UCSD-AML1 (cell line): ENCODE results near the gene PFKP.

Experiments used
- DNase-seq: peaks from one replicate; lab custom pipeline; 2025; ENCODE audit not compliant: unreplicated experiment; lab: John Stamatoyannopoulos, UW

PFKP gene

DNA sequence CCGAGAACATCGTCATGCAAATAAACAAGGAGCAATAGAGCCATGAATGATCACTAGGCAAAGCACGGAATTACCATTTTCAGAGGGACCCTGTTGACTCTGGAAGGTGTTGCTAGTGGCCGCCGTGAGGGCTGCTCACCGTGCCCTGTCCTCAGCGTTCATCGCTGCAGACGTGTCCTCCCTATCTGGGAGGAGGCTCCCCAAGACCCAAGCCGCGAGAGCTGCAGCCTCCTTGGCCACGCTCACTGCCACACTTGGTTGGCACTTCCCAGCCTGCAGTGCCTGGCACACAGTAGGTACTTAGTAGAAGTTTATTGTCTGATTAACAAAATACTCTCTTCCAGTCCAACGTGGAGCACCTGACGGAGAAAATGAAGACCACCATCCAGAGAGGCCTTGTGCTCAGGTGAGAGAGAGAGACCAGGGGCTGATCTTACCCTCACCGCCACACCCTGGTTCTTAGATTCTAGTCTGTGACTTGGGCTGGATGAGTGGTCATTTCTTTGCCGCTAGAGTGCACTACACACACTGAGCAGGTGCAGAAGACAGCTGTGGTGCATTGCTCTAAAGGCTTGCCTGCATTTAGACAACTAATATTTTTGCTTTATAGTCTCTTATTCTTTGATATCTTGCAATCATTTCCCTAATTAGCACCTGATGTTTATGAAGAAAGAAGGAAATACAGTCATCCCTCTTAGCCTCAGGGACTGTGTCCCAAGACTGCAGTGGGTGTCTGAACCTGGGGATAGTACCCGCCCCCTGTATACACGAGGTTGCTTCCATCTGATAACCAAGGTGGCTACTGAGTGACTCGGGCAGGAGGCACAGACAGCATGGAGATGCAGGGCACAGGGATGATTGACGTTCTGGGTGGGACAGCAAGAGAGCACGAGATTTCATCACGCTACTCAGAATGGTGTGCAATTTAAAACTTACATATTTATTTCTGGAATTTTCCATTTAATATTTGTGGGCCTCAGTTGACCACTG, 65.0 kb downstream of the PFKP start:
- DNase-seq: no peak

- no peak for DNase-seq
Observed at GRCh38 chr10:3133948-3134347, 66.6 kb downstream of the PFKP start.

- no peak for DNase-seq
Observed at GRCh38 chr10:3135006-3135405, 67.7 kb downstream of the PFKP start.

DNA sequence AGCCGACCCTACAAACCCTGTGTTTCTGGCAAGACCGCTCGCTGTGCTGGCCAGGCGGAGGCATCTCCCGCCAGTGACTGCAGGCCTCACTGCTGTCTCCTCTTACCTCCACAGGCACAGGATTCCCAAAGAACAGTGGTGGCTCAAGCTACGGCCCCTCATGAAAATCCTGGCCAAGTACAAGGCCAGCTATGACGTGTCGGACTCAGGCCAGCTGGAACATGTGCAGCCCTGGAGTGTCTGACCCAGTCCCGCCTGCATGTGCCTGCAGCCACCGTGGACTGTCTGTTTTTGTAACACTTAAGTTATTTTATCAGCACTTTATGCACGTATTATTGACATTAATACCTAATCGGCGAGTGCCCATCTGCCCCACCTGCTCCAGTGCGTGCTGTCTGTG, 69.0 kb downstream of the PFKP start:
- DNase-seq: no peak

GRCh38 chr10:3136763-3137611, 69.6 kb downstream of the PFKP start:
- DNase-seq: no peak

DNA sequence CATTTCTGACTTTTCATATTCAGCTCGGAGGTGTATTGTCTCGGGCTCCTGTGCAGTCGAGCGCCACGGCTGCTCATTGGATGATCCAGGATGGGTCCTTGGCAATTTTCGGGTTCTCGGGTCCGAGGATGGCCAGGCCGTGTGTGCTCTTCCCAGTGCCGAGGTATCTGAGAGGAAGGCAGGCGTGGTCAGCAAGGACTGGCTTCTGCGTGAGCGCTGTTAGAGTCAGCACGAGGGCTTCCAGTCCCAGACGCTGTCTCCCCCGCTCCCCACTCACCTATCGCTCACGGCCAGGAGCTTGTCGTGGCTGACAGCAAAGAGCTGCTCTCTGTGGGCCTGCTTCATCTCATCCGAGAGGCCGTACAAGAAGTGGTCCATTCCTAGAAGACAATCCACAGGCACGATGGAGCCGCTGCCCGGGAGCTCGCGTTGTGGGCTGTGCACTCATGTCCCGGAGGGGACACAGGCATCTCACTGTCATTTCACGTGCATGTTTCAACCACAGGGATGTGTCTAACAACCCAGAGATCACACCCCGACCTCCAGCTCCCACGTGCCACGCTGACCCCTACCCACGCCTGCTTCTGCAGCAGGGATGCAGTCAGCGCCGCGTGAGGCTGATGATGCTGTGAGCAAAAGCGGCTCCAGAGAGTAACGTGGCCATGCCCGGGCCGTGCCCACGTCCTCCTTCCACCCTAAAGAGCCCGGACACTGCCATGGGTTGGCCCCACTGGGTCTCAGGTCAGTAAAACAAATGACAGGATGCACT, 70.8 kb downstream of the PFKP start:
- DNase-seq: no peak

DNA sequence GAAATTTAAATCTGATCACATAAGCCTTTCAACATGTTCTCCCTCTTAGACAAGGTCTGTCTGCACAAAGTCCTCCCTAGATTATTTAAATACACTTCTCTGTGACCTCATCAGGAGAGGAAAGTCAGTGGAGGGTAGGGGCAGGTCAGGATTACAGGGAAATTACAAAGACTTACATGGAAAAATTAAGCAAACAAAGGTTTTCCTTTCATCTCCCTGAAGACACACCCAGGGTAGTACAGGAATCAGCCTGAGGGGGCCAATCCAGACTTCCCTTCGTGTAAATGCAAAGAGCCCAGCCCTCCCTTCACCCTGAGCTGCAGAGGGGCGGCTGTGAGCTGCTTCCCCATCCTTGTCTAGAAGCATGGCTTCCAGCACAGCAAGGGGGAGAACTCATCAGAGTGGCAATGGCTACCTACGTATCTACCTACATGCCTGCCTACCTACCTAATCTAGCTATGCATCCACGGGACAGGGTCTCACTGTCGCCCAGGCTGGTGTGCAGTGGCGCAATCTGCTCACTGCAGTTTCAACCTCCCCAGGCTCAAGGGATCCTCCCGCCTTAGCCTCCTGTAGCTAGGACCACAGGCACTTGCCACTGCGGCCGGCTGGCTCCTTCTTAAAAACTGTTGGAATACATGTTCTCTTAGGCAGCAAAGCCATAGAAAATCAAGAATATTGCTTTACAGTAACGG, 72.0 kb downstream of the PFKP start:
- no peak for DNase-seq

- DNase-seq: no peak
Observed at GRCh38 chr10:3140280-3140679, 72.9 kb downstream of the PFKP start.

DNA sequence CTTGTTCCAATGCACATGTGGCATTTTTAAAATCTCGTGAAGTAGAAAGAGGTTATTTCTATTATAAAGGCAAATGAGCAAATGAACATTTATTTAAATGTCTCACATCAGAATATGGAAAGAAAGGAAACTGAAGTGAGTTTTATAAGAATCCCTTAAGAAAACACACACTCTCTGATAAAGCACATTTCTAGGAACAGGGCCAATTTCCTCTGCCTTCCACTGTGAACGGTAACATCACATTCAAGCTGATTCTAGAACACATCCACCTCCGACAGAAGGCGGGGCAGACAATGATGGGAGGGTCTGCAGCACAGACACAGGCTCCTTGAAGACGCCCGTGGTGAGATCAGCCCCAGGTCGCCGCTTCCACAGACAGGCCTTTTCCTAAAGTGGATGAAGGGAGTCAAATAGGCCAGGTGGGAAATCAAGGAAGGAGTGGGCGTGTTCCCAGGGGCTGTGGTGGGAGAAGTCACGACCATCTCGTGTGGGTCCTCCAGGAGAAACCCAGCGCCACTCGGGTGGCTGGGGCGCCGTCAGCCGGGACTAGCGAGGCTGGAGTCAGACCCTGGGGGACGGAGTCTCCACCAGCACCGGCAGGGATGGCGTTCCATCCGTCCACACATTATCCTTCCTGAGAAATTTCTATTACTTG, 74.1 kb downstream of the PFKP start:
- no peak for DNase-seq

- no peak for DNase-seq
Observed at GRCh38 chr10:3142146-3142875, 75.0 kb downstream of the PFKP start.

GRCh38 chr10:3143366-3143765, 76.0 kb downstream of the PFKP start:
- no peak for DNase-seq

- no peak for DNase-seq
Observed at GRCh38 chr10:3143791-3144434, 76.6 kb downstream of the PFKP start.

DNA sequence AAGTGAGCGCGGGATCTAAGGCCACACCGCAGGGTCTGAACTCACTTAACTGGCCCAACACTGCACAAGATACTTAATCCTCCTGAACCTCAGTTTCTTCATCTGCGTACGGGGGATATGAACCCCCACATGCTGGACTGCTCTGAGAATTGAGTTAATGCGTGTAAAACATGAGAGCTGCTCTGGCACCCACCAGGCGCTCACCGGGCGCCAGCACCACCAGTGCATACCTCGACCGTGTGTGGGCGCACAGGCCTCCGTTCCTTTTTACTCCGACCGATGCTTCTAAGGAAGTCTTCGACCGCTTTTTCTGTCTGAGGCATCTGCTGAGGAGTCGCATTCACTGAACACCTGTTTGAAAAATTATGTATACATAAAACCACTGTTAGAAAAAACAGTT, 78.0 kb downstream of the PFKP start:
- DNase-seq: no peak

GRCh38 chr10:3146289-3146688, 78.9 kb downstream of the PFKP start:
- DNase-seq: no peak

DNA sequence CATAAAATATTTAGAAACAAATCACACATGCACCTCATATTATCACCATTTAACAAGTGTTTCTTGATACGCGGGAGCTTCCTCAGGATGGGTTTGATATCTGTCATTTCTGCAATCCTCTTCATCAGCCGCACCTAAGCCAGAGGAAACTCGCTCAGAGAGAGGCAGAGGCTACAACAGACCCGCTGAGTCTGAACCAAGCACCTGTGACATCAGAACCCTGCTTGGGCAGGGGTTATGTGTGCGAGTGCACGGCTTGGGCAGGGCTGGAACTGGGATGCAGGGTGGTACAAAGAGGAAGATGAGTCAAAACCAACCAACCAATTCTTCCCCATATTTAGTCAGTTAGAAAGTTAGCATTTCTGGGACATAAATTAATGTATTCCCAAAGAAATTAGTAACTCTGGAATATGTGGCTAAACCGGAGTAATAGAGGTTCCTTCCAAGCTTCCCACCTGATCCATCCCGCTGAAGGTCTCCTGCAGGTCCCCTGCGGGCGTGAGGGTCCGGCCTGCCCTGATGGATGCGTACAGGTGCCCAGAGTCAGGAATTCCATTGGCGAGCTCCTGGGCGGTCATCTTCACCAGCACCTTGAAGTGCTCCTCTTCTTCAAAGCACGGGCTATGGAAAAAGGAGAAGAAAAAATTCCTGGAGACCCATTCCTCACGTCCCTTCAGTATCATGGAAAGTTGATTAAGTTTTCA, 79.9 kb downstream of the PFKP start:
- no peak for DNase-seq

DNA sequence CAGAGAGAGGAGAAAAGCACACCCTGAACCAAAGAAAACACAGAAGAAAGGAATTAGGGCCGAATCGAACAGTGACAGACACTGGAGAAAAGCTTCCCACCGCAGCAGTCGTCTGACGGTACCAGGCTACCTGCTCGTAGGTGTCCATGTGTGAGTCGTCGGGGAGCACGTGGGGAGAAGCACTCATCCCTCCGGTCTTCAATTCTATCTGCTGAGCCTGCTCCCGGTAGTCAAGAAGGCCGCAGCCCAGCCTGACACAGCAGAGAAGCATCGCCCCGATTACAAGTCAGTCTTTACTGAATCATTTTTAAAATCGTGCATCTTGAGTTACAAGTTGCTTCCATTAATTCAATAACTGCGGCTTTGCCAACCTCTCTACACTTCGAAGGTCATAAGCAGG, 80.7 kb downstream of the PFKP start:
- DNase-seq: no peak

DNA sequence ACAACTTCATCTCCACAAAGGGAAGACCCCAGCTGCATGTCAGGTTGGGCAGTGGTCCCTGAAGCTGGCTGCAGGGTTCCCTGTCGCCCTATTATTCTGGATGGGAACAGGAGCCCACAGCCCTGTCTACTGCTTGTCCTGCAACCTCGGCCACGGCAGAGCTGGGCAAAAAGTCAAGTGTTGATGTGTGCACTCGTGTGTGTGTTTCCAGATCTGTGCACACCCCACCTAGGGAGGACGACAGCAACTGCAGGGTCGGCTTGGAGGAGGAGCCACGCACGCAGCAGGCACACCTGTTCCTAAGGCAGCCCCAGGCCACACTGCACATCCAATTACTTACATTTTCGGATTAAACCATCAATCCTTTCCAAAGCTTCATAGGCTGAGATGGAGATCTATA, 81.6 kb downstream of the PFKP start:
- DNase-seq: no peak

GRCh38 chr10:3149918-3150317, 82.6 kb downstream of the PFKP start:
- DNase-seq: no peak
